HepG2 (cell line): ENCODE measurements around the gene HLA-DOA.

Source experiments
- AKNA ChIP-seq: sonication (generic); formaldehyde crosslinking; IDR thresholded peaks from 2 replicates; pipeline ENCODE4 v1.4.0; 2020; ENCODE audit warnings: missing genetic modification reagents, borderline replicate concordance
- CTCF ChIP-seq: sonication (generic); formaldehyde crosslinking; IDR thresholded peaks from 2 replicates; pipeline ENCODE4 v1.5.0; 2020; ENCODE audit warnings: mild to moderate bottlenecking, missing genetic modification reagents, moderate library complexity
- ELF4 ChIP-seq: sonication (generic); formaldehyde crosslinking; IDR thresholded peaks from 2 replicates; pipeline ENCODE4 v1.5.0; 2020; ENCODE audit warnings: missing genetic modification reagents, mild to moderate bottlenecking, moderate library complexity, borderline replicate concordance
- SRSF4 ChIP-seq: fragments of 200-400 bp; formaldehyde crosslinking; IDR thresholded peaks from one replicate; pipeline ENCODE4 v1.6.1; 2018; ENCODE audit warnings: mild to moderate bottlenecking, low read depth, low read length, moderate library complexity; ENCODE audit not compliant: poor library complexity, severe bottlenecking
- ZFP41 ChIP-seq: sonication (generic); formaldehyde crosslinking; IDR thresholded peaks from 2 replicates; pipeline ENCODE4 v1.4.0; 2020; ENCODE audit warnings: mild to moderate bottlenecking, missing genetic modification reagents, borderline replicate concordance

GRCh38 chr6:32977272-32977952 lies 32.0 kb downstream of the HLA-DOA start:
- TF ChIP-seq CTCF (CRISPR knock-in tag): no peak
- no peak for TF ChIP-seq ZFP41
- TF ChIP-seq AKNA (CRISPR knock-in tag): no peak
- no peak for TF ChIP-seq SRSF4
- TF ChIP-seq ELF4 (CRISPR knock-in tag): no peak
